Activated CD4-positive, alpha-beta memory T cell treated with anti-CD3 and anti-CD28 coated beads, Interleukin-2, amount 10 ng/mL, durations not matched to agents 7 days and 5 days (primary cell): ENCODE results near the gene CDC40. TPM values are rescaled to one million over a fixed set of nuclear protein-coding genes. Genes with fewer than 3 reads are reported as not detected.

Source experiments
- CTCF ChIA-PET: fragments of 350-600 bp; sonication (Branson Sonifier 250); formaldehyde crosslinking; loops from one replicate; lab custom pipeline; 2021; ENCODE audit warnings: antibody characterized with exemption, inconsistent platforms; lab: Charles Lee
- POLR2A ChIA-PET: fragments of 350-600 bp; sonication (Branson Sonifier 250); formaldehyde crosslinking; loops from one replicate; lab custom pipeline; 2021; ENCODE audit warnings: antibody characterized with exemption; lab: Charles Lee
- DNase-seq: peaks from one replicate; pipeline ENCODE4 v3.0.0-alpha.2; 2020
- H3K27ac Mint-ChIP-seq: one replicate; pipeline ENCODE4 v1.8.0; 2021; ENCODE audit warnings: mild to moderate bottlenecking, mixed read lengths
- H3K27me3 Mint-ChIP-seq: one replicate; pipeline ENCODE4 v1.8.0; 2021; ENCODE audit warnings: mixed read lengths
- H3K36me3 Mint-ChIP-seq: one replicate; pipeline ENCODE4 v1.8.0; 2021; ENCODE audit warnings: low read depth, mixed read lengths
- H3K4me1 Mint-ChIP-seq: one replicate; pipeline ENCODE4 v1.8.0; 2021; ENCODE audit warnings: mixed read lengths
- H3K4me3 Mint-ChIP-seq: one replicate; pipeline ENCODE4 v1.8.0; 2021; ENCODE audit warnings: mild to moderate bottlenecking, mixed read lengths
- H3K9me3 Mint-ChIP-seq: one replicate; pipeline ENCODE4 v1.8.0; 2021; ENCODE audit warnings: mixed read lengths
- total RNA-seq, 2 experiments: library from RNA; stranded (reverse); gene quantifications; one replicate each; pipeline ENCODE4 v1.2.3, GENCODE V29; 2021

CDC40 gene
- total RNA-seq, 2 experiments from 2014 or later, result 31.0 to 35.1 TPM

- Mint-ChIP-seq H3K4me3 (no peak overlapping the region), H3K27ac (no peak overlapping the region), H3K4me1 (peaks cover 18% of the 10 kb centered on the region), H3K27me3 (peaks cover 7% of the 10 kb centered on the region), H3K36me3 (no peaks in the 10 kb centered on the region), H3K9me3 (no peaks in the 10 kb centered on the region)
- POLR2A ChIA-PET, result interaction anchor here (0.8 to 2.3 kb wide), 4 partner anchors 8 to 690 kb away, joined by 3 to 10 read pairs (median 3); no protein-coding TSS in a partner anchor
- no peak for DNase-seq
- CTCF ChIA-PET, result interaction anchor here (0.6 to 1.0 kb wide), 2 partner anchors 142 to 725 kb away, joined by 3 to 5 read pairs; no protein-coding TSS in a partner anchor
Measured at GRCh38 chr6:110181131-110182030, 1.2 kb downstream of the CDC40 start.

- Mint-ChIP-seq H3K4me3 (no peak overlapping the region), H3K27me3 (peaks cover 2% of the 10 kb centered on the region), H3K36me3 (no peaks in the 10 kb centered on the region), H3K9me3 (no peaks in the 10 kb centered on the region), H3K4me1 (peaks cover 18% of the 10 kb centered on the region), H3K27ac (no peak overlapping the region)
- ChIA-PET CTCF (no interaction called here), POLR2A (no interaction called here)
- DNase-seq, result no peak
Measured at GRCh38 chr6:110183292-110183885, 3.2 kb downstream of the CDC40 start.

- Mint-ChIP-seq H3K4me1 (peaks cover 20% of the 10 kb centered on the region), H3K27ac (no peak overlapping the region), H3K9me3 (no peaks in the 10 kb centered on the region), H3K27me3 (no peaks in the 10 kb centered on the region), H3K4me3 (peak overlapping the region; percentile 8), H3K36me3 (no peaks in the 10 kb centered on the region)
- ChIA-PET POLR2A (no interaction called here), CTCF (no interaction called here)
- no peak for DNase-seq
Measured at GRCh38 chr6:110185879-110186278, 5.7 kb downstream of the CDC40 start.

- H3K36me3 Mint-ChIP-seq, result peaks cover 4% of the 10 kb centered on the region
- DNase-seq, result no peak
- H3K9me3 Mint-ChIP-seq, result no peaks in the 10 kb centered on the region
- H3K27ac Mint-ChIP-seq, result no peak overlapping the region
- H3K4me3 Mint-ChIP-seq, result no peak overlapping the region
- CTCF ChIA-PET, result interaction anchor here (0.7 kb wide), 1 partner anchor 10 kb away, joined by 3 read pairs; no protein-coding TSS in a partner anchor
- H3K27me3 Mint-ChIP-seq, result no peaks in the 10 kb centered on the region
- POLR2A ChIA-PET, result interaction anchor here (2.2 kb wide), 1 partner anchor 9 kb away, joined by 10 read pairs; the partner anchor contains the start of genes CDC40 and WASF1
- H3K4me1 Mint-ChIP-seq, result peaks cover 20% of the 10 kb centered on the region
Measured at GRCh38 chr6:110188791-110189190, 8.6 kb downstream of the CDC40 start.

- Mint-ChIP-seq H3K4me3 (no peak overlapping the region), H3K27me3 (no peaks in the 10 kb centered on the region), H3K4me1 (peaks cover 12% of the 10 kb centered on the region), H3K36me3 (peaks cover 10% of the 10 kb centered on the region), H3K9me3 (no peaks in the 10 kb centered on the region), H3K27ac (no peak overlapping the region)
- ChIA-PET POLR2A (no interaction called here), CTCF (no interaction called here)
- no peak for DNase-seq
Measured at GRCh38 chr6:110190726-110191125, 10.5 kb downstream of the CDC40 start.

- CTCF ChIA-PET, result no interaction called here
- Mint-ChIP-seq H3K27ac (no peak overlapping the region), H3K36me3 (peaks cover 10% of the 10 kb centered on the region), H3K4me3 (no peak overlapping the region), H3K27me3 (no peaks in the 10 kb centered on the region), H3K4me1 (peaks cover 6% of the 10 kb centered on the region), H3K9me3 (no peaks in the 10 kb centered on the region)
- no peak for DNase-seq
- POLR2A ChIA-PET, result no interaction called here
Measured at GRCh38 chr6:110191477-110191876, 11.2 kb downstream of the CDC40 start.

- CTCF ChIA-PET, result no interaction called here
- no peak overlapping the region for H3K27ac Mint-ChIP-seq
- peaks cover 14% of the 10 kb centered on the region for H3K36me3 Mint-ChIP-seq
- no peaks in the 10 kb centered on the region for H3K27me3 Mint-ChIP-seq
- DNase-seq, result no peak
- H3K4me3 Mint-ChIP-seq, result no peak overlapping the region
- POLR2A ChIA-PET, result interaction anchor here (1.1 kb wide), 1 partner anchor 16 kb away, joined by 3 read pairs; the partner anchor contains the start of genes CDC40 and WASF1
- no peaks in the 10 kb centered on the region for H3K9me3 Mint-ChIP-seq
- H3K4me1 Mint-ChIP-seq, result peaks cover 2% of the 10 kb centered on the region
Measured at GRCh38 chr6:110195639-110196038, 15.4 kb downstream of the CDC40 start.

- no peaks in the 10 kb centered on the region for H3K9me3 Mint-ChIP-seq
- H3K36me3 Mint-ChIP-seq, result peaks cover 14% of the 10 kb centered on the region
- peaks cover 2% of the 10 kb centered on the region for H3K4me1 Mint-ChIP-seq
- ChIA-PET CTCF (no interaction called here), POLR2A (no interaction called here)
- H3K4me3 Mint-ChIP-seq, result no peak overlapping the region
- H3K27me3 Mint-ChIP-seq, result no peaks in the 10 kb centered on the region
- DNase-seq, result no peak
- no peak overlapping the region for H3K27ac Mint-ChIP-seq
Measured at GRCh38 chr6:110196874-110197273, 16.6 kb downstream of the CDC40 start.

- POLR2A ChIA-PET, result no interaction called here
- CTCF ChIA-PET, result interaction anchor here (1.6 kb wide), 1 partner anchor 10 kb away, joined by 3 read pairs; no protein-coding TSS in a partner anchor
- H3K27me3 Mint-ChIP-seq, result no peaks in the 10 kb centered on the region
Measured at GRCh38 chr6:110198561-110198960, 18.3 kb downstream of the CDC40 start.

GRCh38 chr6:110201151-110201884 is 21.1 kb downstream of the CDC40 start:
- Mint-ChIP-seq H3K9me3 (no peaks in the 10 kb centered on the region), H3K27me3 (no peaks in the 10 kb centered on the region), H3K27ac (no peak overlapping the region), H3K4me1 (peaks cover 2% of the 10 kb centered on the region), H3K36me3 (peaks cover 3% of the 10 kb centered on the region), H3K4me3 (no peak overlapping the region)
- DNase-seq, result no peak
- CTCF ChIA-PET, result no interaction called here
- POLR2A ChIA-PET, result interaction anchor here (0.6 to 1.2 kb wide), 2 partner anchors 21 to 35 kb away, joined by 3 read pairs; partner anchors contain the start of gene CDC40

More at GRCh38 chr6:110198561-110198960, 18.3 kb downstream of the CDC40 start:
- Mint-ChIP-seq H3K4me3 (no peak overlapping the region), H3K9me3 (no peaks in the 10 kb centered on the region), H3K36me3 (peaks cover 12% of the 10 kb centered on the region), H3K27ac (no peak overlapping the region), H3K4me1 (peaks cover 2% of the 10 kb centered on the region)
- no peak for DNase-seq

- DNase-seq, result no peak
- Mint-ChIP-seq H3K27me3 (no peaks in the 10 kb centered on the region), H3K4me3 (no peak overlapping the region), H3K9me3 (no peaks in the 10 kb centered on the region), H3K4me1 (no peaks in the 10 kb centered on the region), H3K27ac (no peak overlapping the region), H3K36me3 (peaks cover 30% of the 10 kb centered on the region)
- POLR2A ChIA-PET, result interaction anchor here (0.7 to 1.8 kb wide), 2 partner anchors 26 to 29 kb away, joined by 3 to 6 read pairs; partner anchors contain the start of gene WASF1
- CTCF ChIA-PET, result no interaction called here
Measured at GRCh38 chr6:110207652-110208051, 27.4 kb downstream of the CDC40 start.

GRCh38 chr6:110211753-110212152 is 31.5 kb downstream of the CDC40 start:
- Mint-ChIP-seq H3K9me3 (no peaks in the 10 kb centered on the region), H3K27ac (no peak overlapping the region), H3K36me3 (peaks cover 56% of the 10 kb centered on the region), H3K4me3 (no peak overlapping the region), H3K27me3 (no peaks in the 10 kb centered on the region), H3K4me1 (no peaks in the 10 kb centered on the region)
- ChIA-PET CTCF (interaction anchor here (1.5 kb wide), 1 partner anchor 172 kb away, joined by 4 read pairs; no protein-coding TSS in a partner anchor), POLR2A (no interaction called here)
- DNase-seq, result no peak
